Measurements from ENCODE around the gene YARS1.

Gene YARS1

DNA sequence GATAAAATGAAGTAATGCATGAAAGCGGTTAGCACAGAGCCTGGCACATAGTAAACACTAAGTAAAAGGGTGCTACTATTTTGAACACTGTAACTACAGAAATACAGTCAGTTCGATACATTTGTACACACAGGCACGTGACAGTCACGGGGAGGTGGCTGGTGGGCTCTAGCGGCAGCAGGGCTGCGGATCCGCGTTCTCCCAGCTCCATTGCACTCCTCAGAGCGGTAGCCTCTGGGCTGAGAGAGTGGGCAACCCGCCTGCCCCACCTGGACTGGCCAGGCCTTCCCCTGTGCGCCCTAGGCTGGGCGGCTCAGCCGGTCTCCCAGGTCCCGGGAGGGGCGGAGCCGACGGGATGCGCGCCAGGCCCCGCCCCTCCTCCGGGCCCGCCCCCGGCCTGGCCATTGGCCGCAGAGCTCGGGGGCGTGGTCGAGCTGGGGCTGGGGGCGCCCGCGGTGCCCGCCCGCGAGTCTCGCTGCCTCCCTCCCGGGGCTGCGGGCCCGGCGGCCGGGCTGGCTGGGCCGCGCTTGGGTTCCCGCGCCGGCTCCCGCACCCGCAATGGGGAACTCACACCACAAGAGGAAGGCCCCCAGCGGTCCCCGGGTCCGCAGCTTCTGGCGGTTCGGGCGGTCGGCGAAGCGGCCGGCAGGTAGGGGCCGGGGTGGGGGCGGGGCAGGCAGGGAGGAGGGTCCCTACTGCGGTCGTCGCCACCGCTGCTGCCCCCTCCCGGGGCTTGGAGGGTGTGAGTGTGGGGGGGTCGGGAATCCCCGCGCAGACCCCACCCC is 63.4 kb downstream of the YARS1 start:
- no peaks in the 10 kb centered on the region for H3K9me3 Mint-ChIP-seq
- no peaks in the 10 kb centered on the region for H3K36me3 Mint-ChIP-seq
- peak overlapping the region; percentile 57 for H3K4me3 Mint-ChIP-seq
- H3K27ac Mint-ChIP-seq = no peak overlapping the region
- DNase-seq (ENCODE audit: low spot score in 2 of 2) (peak; percentile 70 to 83), ATAC-seq (peak; percentile 85)
- H3K4me1 Mint-ChIP-seq = peaks cover 23% of the 10 kb centered on the region

DNA sequence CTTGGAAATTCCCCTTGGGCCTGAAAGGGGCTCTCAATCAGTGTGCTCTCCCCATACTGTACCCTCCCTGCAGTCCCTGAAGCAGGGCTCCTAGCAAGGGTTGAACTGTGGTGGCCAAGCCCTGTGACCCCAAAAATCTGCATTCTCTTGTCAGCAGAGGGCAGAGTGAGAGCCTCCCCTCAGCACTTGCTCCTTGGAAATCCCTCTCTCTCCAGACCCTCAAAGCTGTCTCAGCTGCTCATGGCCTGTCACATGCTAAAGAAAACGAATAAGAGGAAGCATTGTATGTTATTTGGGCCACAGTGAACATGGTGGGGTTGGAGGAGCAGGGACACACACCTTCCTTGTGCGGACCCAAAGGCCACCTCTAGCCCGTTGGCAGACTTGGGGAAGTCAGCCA is 67.4 kb downstream of the YARS1 start:
- Mint-ChIP-seq H3K9me3 (no peaks in the 10 kb centered on the region), H3K36me3 (no peaks in the 10 kb centered on the region), H3K27ac (peak overlapping the region; percentile 76), H3K4me3 (no peak overlapping the region), H3K4me1 (peaks cover 16% of the 10 kb centered on the region)
- ATAC-seq (no peak), DNase-seq (ENCODE audit: low spot score in 2 of 2) (no peak)

DNA sequence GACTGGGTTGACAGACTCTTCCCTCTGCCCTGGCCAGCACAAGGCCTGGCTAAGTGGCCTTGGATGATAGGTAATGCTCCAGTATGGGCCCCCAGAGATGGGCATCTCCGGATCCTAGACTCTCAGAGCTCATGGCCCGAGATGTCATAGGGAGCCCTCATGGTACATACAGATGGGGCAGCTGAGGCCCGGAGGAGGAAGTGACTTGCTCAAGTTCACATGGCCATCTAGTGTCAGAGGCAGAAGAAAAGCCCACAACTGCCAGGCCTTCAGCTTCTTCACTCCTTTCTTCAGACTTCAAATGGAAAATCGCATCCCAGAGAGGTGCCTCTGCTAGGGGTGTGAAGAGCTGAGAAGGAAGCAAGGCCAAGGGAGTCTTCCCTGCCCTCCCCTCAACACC is 67.8 kb downstream of the YARS1 start:
- H3K4me3 Mint-ChIP-seq = no peak overlapping the region
- H3K27ac Mint-ChIP-seq = peak overlapping the region; percentile 76
- H3K4me1 Mint-ChIP-seq = peaks cover 14% of the 10 kb centered on the region
- DNase-seq (ENCODE audit: low spot score in 2 of 2) (no peak), ATAC-seq (no peak)
- no peaks in the 10 kb centered on the region for H3K9me3 Mint-ChIP-seq
- H3K36me3 Mint-ChIP-seq = no peaks in the 10 kb centered on the region

DNA sequence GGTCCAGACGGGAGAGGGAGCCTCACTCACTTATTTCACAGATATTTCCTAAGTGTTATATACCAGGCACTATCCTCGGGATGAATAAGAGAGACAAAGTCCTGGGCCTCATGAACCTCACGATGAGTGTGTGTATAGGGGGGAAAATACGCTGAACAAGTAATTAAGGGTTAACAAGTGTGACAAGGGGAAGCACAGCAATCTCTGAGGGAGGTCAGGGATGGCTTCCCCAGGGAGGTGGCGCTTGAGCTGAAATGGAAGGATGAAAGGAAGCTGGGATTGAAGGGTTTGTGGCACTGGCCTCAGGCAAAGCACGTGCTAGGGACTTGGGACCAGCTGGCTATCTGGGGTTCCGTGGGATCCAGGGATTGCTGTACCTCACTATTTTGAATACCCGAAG is 68.2 kb downstream of the YARS1 start:
- no peak overlapping the region for H3K4me3 Mint-ChIP-seq
- no peaks in the 10 kb centered on the region for H3K36me3 Mint-ChIP-seq
- no peak overlapping the region for H3K27ac Mint-ChIP-seq
- ATAC-seq (no peak), DNase-seq (ENCODE audit: low spot score in 2 of 2) (no peak)
- H3K9me3 Mint-ChIP-seq = no peaks in the 10 kb centered on the region
- H3K4me1 Mint-ChIP-seq = peaks cover 10% of the 10 kb centered on the region

DNA sequence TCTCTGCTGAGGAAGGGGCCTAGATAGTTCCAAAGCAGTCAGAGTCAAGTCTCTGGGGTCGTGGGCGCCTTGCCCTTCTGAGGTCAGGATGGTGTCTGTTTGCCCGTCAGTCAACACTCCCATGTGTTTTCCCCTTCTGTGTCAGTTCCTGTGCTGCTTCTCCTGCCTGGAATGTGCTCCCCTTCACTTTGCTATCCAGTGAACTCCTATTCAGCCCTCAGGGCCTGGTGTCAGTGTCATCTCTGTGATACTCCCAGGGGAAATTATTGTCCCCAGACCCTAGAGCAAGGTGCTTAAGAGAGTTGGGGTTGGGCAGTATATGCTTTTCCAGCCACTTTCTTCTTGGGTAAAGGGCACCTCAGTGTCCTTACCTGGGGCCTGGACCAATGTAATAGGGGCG is 68.8 kb downstream of the YARS1 start:
- Mint-ChIP-seq H3K27ac (no peak overlapping the region), H3K4me1 (peaks cover 10% of the 10 kb centered on the region), H3K4me3 (no peak overlapping the region), H3K36me3 (no peaks in the 10 kb centered on the region), H3K9me3 (no peaks in the 10 kb centered on the region)
- ATAC-seq (no peak), DNase-seq (ENCODE audit: low spot score in 2 of 2) (no peak)

DNA sequence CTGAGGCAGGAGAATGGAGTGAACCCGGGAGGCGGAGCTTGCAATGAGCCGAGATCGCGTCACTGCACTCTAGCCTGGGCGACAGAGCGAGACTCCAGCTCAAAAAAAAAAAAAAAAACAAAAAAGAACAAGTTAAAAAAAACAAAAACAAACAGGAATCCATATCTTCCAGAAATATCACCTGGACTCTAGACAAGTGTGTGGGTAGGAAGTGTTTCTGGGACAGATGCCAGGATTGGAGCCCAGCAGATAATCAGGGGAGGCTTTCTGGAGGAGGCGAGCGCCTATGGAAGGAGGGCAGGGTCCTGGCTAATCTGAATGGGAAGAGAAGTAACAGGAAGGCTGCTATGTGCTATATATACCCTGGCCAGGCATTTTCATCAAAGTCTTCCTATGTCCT is 71.0 kb downstream of the YARS1 start:
- no peak overlapping the region for H3K27ac Mint-ChIP-seq
- no peak overlapping the region for H3K4me3 Mint-ChIP-seq

DNA sequence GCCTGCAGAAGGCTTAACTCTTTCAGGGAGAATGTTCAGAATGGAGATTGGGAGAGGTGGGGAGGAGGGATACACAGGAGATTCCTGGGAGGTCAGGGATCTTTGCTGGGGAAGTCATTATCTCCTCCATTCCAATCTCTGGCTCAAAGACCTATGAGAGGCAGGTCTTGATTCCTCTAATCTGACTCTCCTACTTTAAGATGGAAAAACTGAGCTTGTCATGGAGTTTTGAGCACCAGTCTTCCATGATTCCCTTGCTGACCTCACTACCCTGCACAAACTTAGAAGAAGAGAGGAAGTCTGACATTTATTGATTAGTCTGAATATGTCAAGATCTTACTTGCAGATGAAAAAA is 73.1 kb downstream of the YARS1 start:
- DNase-seq (ENCODE audit: low spot score in 2 of 2) (no peak), ATAC-seq (no peak)
- Mint-ChIP-seq H3K9me3 (no peaks in the 10 kb centered on the region), H3K36me3 (no peaks in the 10 kb centered on the region), H3K27ac (no peak overlapping the region), H3K4me3 (no peak overlapping the region), H3K4me1 (no peaks in the 10 kb centered on the region)

More for the DNA sequence above, 71.0 kb downstream of the YARS1 start:
- no peak for ATAC-seq
- no peak for DNase-seq (ENCODE audit: low spot score in 2 of 2)
- Mint-ChIP-seq H3K4me1 (peaks cover under 1% of the 10 kb centered on the region), H3K9me3 (no peaks in the 10 kb centered on the region), H3K36me3 (no peaks in the 10 kb centered on the region)

DNA sequence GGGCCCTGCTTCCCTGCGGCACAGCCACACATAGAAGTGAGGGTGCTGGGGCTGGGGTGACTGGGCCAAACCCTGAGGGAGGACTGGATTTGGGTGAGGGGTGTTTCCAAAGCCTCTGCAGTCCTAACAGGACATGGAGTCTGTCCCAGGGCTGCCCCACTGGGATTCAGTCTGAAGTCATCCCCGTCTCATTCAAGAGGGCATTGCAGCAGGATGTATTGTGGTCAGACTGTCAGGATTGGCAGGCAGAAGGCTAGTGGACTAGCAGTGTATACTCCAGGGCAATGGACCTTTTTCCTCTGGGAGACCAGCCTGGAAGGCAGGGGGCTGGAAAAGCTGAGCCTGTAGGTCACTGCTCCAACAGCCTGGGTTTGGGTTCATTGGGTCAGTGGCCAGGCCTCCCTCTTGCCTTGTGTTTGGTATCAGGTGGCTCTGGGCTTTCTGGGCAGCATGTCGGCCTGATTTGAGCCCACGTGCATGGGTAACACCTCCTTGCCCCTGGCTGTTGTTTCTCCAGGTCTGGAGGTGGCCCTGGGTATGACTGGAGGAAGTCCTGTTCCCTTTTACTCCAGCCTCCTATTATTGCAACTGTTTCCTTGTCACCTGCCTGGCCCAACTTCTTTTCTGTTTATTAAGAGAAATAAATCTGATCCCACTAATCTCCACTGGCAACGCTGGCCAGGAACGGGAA is 73.6 kb downstream of the YARS1 start:
- Mint-ChIP-seq H3K9me3 (no peaks in the 10 kb centered on the region), H3K27ac (no peak overlapping the region), H3K36me3 (no peaks in the 10 kb centered on the region), H3K4me1 (no peaks in the 10 kb centered on the region), H3K4me3 (no peak overlapping the region)
- DNase-seq (ENCODE audit: low spot score in 2 of 2) (no peak), ATAC-seq (no peak)

DNA sequence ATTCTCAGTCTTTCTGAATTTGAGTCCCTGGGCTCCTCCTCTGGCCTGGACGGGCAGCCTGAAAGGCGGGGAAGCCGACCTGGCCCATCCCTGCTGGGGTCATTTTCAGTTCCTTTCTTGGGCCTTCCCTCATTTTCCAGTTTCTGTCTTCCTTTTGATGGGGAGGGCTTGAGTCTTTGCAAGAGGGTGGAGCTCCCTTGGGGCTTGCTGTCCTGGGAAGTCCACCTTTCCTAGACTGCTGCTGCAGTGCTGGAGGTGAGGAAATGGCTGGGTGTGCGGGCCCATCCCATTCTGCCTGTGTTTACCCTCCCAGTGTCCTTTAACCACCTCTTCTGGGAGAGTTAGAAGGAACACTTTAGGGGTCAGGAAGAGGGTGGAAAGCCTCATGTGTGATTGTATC is 74.2 kb downstream of the YARS1 start:
- Mint-ChIP-seq H3K27ac (no peak overlapping the region), H3K9me3 (no peaks in the 10 kb centered on the region), H3K4me1 (no peaks in the 10 kb centered on the region), H3K36me3 (no peaks in the 10 kb centered on the region), H3K4me3 (peak overlapping the region; percentile 57)
- ATAC-seq = no peak
- DNase-seq (ENCODE audit: low spot score in 2 of 2) = no peak

DNA sequence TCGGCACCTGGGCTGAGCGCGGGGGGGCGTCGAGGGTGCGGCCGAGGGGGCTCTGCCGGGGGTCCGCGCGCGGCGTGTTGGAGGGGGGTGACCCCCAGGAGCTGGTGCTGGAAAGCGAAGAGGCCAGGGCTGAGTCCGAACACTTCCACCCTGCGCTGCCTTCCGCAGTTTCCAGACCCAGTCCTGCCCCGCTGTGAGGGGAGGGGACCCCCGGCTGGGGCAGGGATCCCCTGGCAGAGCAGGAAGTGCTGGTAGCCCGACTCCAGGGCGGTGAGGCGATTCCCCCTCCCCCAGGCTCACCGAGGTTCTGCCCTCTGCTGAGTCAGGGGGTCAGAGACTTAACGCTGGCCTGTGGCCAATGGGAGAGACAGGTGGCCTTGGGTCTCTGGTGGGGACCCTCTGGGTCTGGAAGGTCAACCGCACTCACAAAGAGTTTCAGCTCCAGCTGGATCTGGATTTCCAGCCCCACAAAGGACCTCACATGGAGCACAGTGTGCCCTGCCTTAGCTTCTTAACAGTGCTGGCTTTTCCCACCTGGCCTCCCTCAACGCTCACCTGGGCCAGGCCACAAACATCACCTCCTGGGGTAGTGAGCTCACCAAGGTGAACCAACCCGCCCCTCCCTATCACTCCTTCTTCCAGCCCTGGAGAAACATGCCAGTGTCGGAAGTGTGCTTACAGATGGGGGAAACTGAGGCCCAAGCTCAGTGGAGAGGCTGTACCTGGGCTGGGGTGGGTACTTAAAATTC is 74.8 kb downstream of the YARS1 start:
- ATAC-seq = no peak
- Mint-ChIP-seq H3K4me1 (no peaks in the 10 kb centered on the region), H3K36me3 (no peaks in the 10 kb centered on the region), H3K4me3 (peak overlapping the region; percentile 57), H3K9me3 (no peaks in the 10 kb centered on the region), H3K27ac (peak overlapping the region; percentile 17)
- no peak for DNase-seq (ENCODE audit: low spot score in 2 of 2)

DNA sequence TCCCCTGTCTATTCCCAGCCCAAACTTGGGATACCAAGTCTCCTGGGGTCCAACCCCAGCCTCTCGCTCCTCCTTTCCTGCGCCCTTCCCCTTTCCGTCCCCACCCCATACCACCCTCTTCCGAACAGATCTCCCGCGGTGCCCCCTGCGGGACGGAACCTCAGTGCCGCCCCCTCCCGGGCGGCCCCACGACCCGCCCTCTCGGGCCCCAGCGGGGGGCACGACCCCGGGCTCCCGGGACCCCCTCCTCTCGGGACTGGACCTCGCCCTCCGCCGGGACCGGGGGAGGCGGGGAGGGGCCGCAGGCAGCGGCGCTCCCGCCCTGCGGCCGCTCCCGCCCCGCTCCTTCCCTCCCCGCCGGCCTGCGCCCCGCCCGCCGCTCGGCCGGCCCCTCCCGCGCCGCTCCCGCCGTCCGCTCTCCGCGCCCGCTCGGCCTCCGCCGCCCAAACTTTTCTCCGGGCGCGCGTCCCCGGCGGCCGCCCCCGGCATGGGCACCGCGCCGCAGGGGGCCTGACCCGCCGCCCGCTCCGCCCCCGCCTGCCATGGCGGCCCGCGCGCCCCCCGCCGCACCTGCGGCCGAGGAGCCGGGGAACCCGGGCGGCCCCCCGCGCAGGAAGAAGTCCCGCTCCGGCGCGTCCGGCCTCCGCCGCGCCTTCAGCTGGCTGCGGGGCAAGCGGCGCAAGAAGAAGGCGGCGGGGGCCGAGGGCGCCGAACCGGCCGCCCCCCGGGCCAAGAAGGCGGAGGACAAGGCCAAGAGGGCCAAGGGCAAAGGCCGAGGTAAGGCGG is 75.6 kb downstream of the YARS1 start:
- peak; percentile 44 for ATAC-seq
- Mint-ChIP-seq H3K4me3 (peak overlapping the region; percentile 64), H3K4me1 (no peaks in the 10 kb centered on the region), H3K9me3 (no peaks in the 10 kb centered on the region), H3K27ac (no peak overlapping the region), H3K36me3 (no peaks in the 10 kb centered on the region)
- no peak for DNase-seq (ENCODE audit: low spot score in 2 of 2)

DNA sequence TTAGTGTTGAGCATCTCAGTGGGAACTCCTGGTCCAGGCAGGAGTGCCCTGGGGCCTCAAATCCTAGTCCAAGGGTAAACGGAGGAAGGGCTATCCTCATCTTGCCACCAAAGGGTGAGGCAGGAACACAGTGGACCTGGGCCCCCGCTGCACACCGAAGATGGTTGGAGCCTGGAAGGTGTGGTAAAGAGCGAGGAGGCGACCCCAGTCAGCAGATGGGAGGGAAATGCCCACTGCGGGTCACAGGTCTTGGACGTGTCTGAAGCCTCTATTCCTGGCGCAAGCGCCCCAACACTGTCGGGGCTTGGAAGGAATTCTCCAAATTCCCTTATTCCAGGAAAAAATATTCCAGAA is 76.1 kb downstream of the YARS1 start:
- H3K36me3 Mint-ChIP-seq = no peaks in the 10 kb centered on the region

DNA sequence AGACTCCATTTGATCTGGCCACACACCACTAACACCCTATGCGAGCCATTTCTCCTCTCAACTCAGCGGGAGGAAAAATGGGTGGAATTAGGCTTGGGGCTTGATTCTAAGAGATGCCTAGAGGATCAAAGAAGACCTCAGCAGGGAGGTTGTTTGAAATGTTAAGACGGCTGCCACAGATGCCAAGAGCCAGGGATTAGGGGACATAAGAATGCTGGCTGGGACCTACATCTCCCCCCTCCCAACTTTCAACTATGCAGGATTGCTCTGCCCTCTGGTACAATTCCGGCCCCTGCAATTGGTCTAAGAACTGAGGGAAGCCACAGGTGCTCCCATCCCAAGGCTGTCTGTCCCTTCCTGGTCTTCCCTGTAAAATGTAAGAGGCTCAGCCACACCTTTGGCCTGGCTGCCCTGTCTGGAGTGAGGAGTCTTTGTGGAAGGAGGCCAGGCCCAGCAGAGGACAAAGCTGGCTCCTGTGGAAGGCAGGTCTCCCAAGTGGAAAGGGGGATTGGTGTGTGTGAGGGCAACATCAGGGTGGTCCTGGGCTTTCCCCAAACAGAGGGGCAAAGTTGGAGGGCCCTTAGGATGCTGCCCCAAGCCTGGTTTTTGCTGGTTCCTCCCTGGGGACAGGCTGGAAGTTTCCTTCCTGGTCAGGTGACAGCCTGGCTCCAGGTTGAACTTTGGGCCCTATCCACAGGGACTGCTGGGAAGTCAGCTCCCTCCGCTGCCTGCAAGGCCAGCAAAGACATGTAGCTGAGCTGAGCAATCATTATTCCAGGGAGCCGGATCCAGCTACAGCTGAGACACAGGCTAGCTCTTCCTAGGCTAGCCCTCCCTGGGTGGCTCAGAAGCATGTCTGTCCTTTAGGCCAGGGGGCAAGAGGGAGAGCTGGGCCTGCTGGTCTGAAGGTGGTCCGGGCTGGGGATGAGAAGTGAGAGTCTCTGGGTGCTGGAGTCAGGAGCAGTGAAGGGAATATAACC is 80.1 kb downstream of the YARS1 start:
- Mint-ChIP-seq H3K27ac (no peak overlapping the region), H3K36me3 (no peaks in the 10 kb centered on the region), H3K4me1 (peaks cover 6% of the 10 kb centered on the region), H3K4me3 (no peak overlapping the region), H3K9me3 (no peaks in the 10 kb centered on the region)
- DNase-seq (ENCODE audit: low spot score in 2 of 2) = no peak
- ATAC-seq = no peak

More for the DNA sequence above, 76.1 kb downstream of the YARS1 start:
- Mint-ChIP-seq H3K27ac (no peak overlapping the region), H3K4me3 (peak overlapping the region; percentile 64), H3K4me1 (no peaks in the 10 kb centered on the region), H3K9me3 (no peaks in the 10 kb centered on the region)
- no peak for ATAC-seq
- no peak for DNase-seq (ENCODE audit: low spot score in 2 of 2)

DNA sequence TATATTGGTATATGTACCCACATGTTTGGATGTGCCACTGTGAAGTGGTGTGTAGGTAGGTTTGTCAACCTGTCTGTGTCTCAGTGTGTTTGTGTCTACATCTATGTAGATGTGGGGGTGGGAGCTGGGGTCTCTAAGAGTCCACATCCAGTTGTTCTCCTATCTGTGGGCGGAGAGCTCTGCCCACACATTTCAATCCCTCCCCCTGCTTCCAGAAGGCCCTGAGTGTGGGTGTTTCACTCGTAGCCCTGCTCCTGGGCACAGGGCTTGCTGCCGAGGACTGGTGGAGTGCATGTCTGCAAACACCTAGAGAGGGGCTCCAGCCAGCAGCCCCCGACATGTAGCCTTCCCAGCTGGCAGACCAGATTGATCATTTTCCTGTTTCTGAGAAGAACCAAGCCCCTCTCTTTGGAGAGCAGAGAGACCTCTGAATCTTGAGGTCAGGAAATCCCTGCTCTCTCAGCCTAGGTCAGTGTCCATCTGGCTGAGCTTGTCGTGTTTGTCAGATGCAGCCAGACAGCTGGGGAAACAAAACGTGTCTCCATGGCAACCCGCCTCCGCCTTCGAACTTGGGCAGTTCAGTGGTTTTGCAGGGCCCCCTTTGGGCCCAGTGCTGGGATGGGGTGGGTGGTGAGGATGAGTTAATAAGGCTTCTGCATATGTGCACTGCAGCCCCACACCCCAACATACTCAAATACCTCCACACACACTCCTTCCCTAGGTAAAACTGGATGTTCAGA is 83.4 kb downstream of the YARS1 start:
- DNase-seq (ENCODE audit: low spot score in 2 of 2) (no peak), ATAC-seq (peak; percentile 31)
- Mint-ChIP-seq H3K36me3 (no peaks in the 10 kb centered on the region), H3K4me1 (peaks cover 17% of the 10 kb centered on the region), H3K4me3 (no peak overlapping the region), H3K9me3 (no peaks in the 10 kb centered on the region), H3K27ac (no peak overlapping the region)
